H1 (cell line): Measurements from ENCODE around the gene ITIH4. TPM values are rescaled to one million over a fixed set of nuclear protein-coding genes. Genes with fewer than 3 reads are reported as not detected.
A peak's percentile ranks its signal among the peaks of the same experiment; 100 is the strongest.

Experiments
- CTCF ChIA-PET: fragments of 300-600 bp; sonication (Branson Sonifier 250); formaldehyde crosslinking; loops from one replicate; lab custom pipeline; 2021; ENCODE audit not compliant: partially characterized antibody; lab: Charles Lee
- POLR2A ChIA-PET: fragments of 300-600 bp; sonication (Branson Sonifier 250); formaldehyde crosslinking; loops from one replicate; lab custom pipeline; 2021; ENCODE audit warnings: inconsistent platforms; ENCODE audit not compliant: partially characterized antibody; lab: Charles Lee
- DNase-seq, 2 experiments: peaks; one replicate each; pipeline versions ENCODE4 v3.0.0 to v3.0.0-alpha.2; 2010 to 2022; ENCODE audit warnings: low spot score in 2 of 2, low read depth in 1 of 2, mixed read lengths in 1 of 2
- FAIRE-seq: peaks from 2 replicates; lab custom pipeline; 2011; peaks lifted over from hg19 to GRCh38; lab: Jason Lieb, UNC
- H2AFZ ChIP-seq: 2 replicates; pipeline ENCODE4 v1.8.1; 2012; ENCODE audit warnings: low read length, inconsistent platforms
- H2AK5ac ChIP-seq: 2 replicates; pipeline ENCODE4 v1.6.1; 2013; ENCODE audit warnings: low read depth, low read length
- H2BK120ac ChIP-seq: replicated peaks from 2 replicates; pipeline ENCODE3; 2013; ENCODE audit warnings: low read depth, low read length, inconsistent platforms
- H2BK12ac ChIP-seq: 2 replicates; pipeline ENCODE4 v1.6.1; 2013; ENCODE audit warnings: low read depth, low read length
- H2BK15ac ChIP-seq: 2 replicates; pipeline ENCODE4 v1.6.1; 2013; ENCODE audit warnings: low read length
- H2BK20ac ChIP-seq: 2 replicates; pipeline ENCODE4 v1.6.1; 2013; ENCODE audit warnings: low read length
- H2BK5ac ChIP-seq: 2 replicates; pipeline ENCODE4 v1.6.1; 2013; ENCODE audit warnings: low read depth, low read length
- H3K14ac ChIP-seq: 2 replicates; pipeline ENCODE4 v1.6.1; 2013; ENCODE audit warnings: inconsistent platforms; ENCODE audit not compliant: insufficient read length
- H3K18ac ChIP-seq: 2 replicates; pipeline ENCODE4 v1.6.1; 2013; ENCODE audit warnings: low read length; ENCODE audit errors: extremely low read depth
- H3K23ac ChIP-seq: 2 replicates; pipeline ENCODE4 v1.6.1; 2013; ENCODE audit warnings: inconsistent platforms; ENCODE audit not compliant: insufficient read length
- H3K23me2 ChIP-seq: 2 replicates; pipeline ENCODE4 v1.6.1; 2013; ENCODE audit warnings: low read depth, low read length
- H3K27ac ChIP-seq: 2 replicates; pipeline ENCODE4 v1.6.1; 2011; ENCODE audit warnings: low read depth, low read length, inconsistent platforms
- H3K27me3 ChIP-seq, 4 experiments: replicated peaks in 1 of 4; 1 replicate in 1 of 4; 2 replicates in 3 of 4; pipeline versions ENCODE4 v1.6.1 to v1.8.1; 2011 to 2013; ENCODE audit warnings: low read length in 3 of 4, mild to moderate bottlenecking in 3 of 4, inconsistent platforms in 2 of 4, mixed read lengths in 2 of 4, moderate library complexity in 1 of 4; ENCODE audit not compliant: control insufficient read depth in 3 of 4, insufficient read depth in 3 of 4; ENCODE audit errors: extremely low read depth in 1 of 4
- H3K36me3 ChIP-seq, 4 experiments: 2 replicates each; pipeline versions ENCODE4 v1.6.1 to v1.8.1; 2011 to 2013; ENCODE audit warnings: mild to moderate bottlenecking in 4 of 4, low read length in 3 of 4, moderate library complexity in 2 of 4, control low read depth in 1 of 4, inconsistent platforms in 1 of 4; ENCODE audit not compliant: insufficient read depth in 4 of 4, control insufficient read depth in 2 of 4
- H3K4ac ChIP-seq: replicated peaks from 2 replicates; pipeline ENCODE3; 2013; ENCODE audit warnings: low read length, low read depth, mixed read lengths, inconsistent platforms; ENCODE audit not compliant: insufficient read length
- H3K4me1 ChIP-seq, 4 experiments: replicated peaks in 1 of 4; 1 replicate in 1 of 4; 2 replicates in 3 of 4; pipeline versions ENCODE4 v1.6.1 to v1.8.1; 2011 to 2013; ENCODE audit warnings: low read length in 3 of 4, inconsistent platforms in 2 of 4, mixed read lengths in 1 of 4; ENCODE audit not compliant: insufficient read depth in 4 of 4, control insufficient read depth in 3 of 4
- H3K4me2 ChIP-seq, 2 experiments: 2 replicates each; pipeline versions ENCODE4 v1.6.1 to v1.8.1; 2011 to 2013; ENCODE audit warnings: low read depth in 2 of 2, low read length in 2 of 2, control low read depth in 1 of 2, inconsistent platforms in 1 of 2, mild to moderate bottlenecking in 1 of 2; ENCODE audit not compliant: insufficient read depth in 1 of 2
- H3K4me3 ChIP-seq, 4 experiments: fragments of 200-600, 300-600 bp in 1 of 4; sonication (generic), shearing (Covaris generic), sonication (Bioruptor Twin) in 1 of 4; 2 replicates each; pipeline versions ENCODE4 v1.5.1 to v1.8.1; 2011 to 2016; ENCODE audit warnings: low read length in 4 of 4, low read depth in 3 of 4, control low read depth in 2 of 4, inconsistent platforms in 2 of 4, mild to moderate bottlenecking in 2 of 4, mixed read lengths in 1 of 4, moderate library complexity in 1 of 4; ENCODE audit not compliant: insufficient read depth in 2 of 4; ENCODE audit errors: extremely low read depth in 1 of 4
- H3K56ac ChIP-seq: replicated peaks from 2 replicates; pipeline ENCODE3; 2013; ENCODE audit warnings: low read depth, mild to moderate bottlenecking, mixed read lengths, low read length, inconsistent platforms; ENCODE audit not compliant: insufficient read length
- H3K79me1 ChIP-seq: 2 replicates; pipeline ENCODE4 v1.6.1; 2013; ENCODE audit warnings: low read depth, low read length, control low read depth
- H3K79me2 ChIP-seq, 2 experiments: 2 replicates each; pipeline versions ENCODE4 v1.6.1 to v1.8.1; 2012 to 2013; ENCODE audit warnings: low read length in 2 of 2, mild to moderate bottlenecking in 2 of 2, inconsistent platforms in 1 of 2; ENCODE audit not compliant: insufficient read depth in 2 of 2, control insufficient read depth in 1 of 2
- H3K9ac ChIP-seq, 4 experiments: replicated peaks in 1 of 4; 1 replicate in 1 of 4; 2 replicates in 3 of 4; pipeline versions ENCODE4 v1.6.1 to v1.8.1; 2011 to 2013; ENCODE audit warnings: low read depth in 3 of 4, low read length in 3 of 4, control low read depth in 2 of 4, mild to moderate bottlenecking in 2 of 4, moderate library complexity in 2 of 4, inconsistent platforms in 1 of 4; ENCODE audit errors: extremely low read depth in 1 of 4
- H3K9me3 ChIP-seq, 2 experiments: 2 replicates each; pipeline versions ENCODE4 v1.6.1 to v1.8.1; 2012 to 2013; ENCODE audit warnings: mild to moderate bottlenecking in 2 of 2, moderate library complexity in 2 of 2, control low read depth in 1 of 2, inconsistent platforms in 1 of 2, low read depth in 1 of 2, low read length in 1 of 2, mixed read lengths in 1 of 2; ENCODE audit not compliant: insufficient read depth in 2 of 2
- H4K20me1 ChIP-seq, 2 experiments: replicated peaks in 1 of 2; 2 replicates each; pipeline versions ENCODE3 to v1.8.1; 2011 to 2013; ENCODE audit warnings: inconsistent platforms in 2 of 2, low read length in 2 of 2, mild to moderate bottlenecking in 1 of 2; ENCODE audit not compliant: insufficient read depth in 2 of 2, control insufficient read depth in 1 of 2
- H4K5ac ChIP-seq: 2 replicates; pipeline ENCODE4 v1.6.1; 2013; ENCODE audit warnings: low read length, low read depth, mixed read lengths, inconsistent platforms; ENCODE audit not compliant: insufficient read length
- H4K8ac ChIP-seq: 2 replicates; pipeline ENCODE4 v1.8.0; 2013; ENCODE audit warnings: mild to moderate bottlenecking, moderate library complexity, low read length, inconsistent platforms; ENCODE audit not compliant: insufficient read depth; ENCODE audit errors: extremely low read depth
- H4K91ac ChIP-seq: replicated peaks from 2 replicates; pipeline ENCODE3; 2013; ENCODE audit warnings: low read length, mixed read lengths, inconsistent platforms; ENCODE audit not compliant: insufficient read length
- CBX5 ChIP-seq: fragments of 300-800, 300-1000 bp; sonication (generic); IDR thresholded peaks from 2 replicates; pipeline ENCODE4 v1.7.1; 2016; ENCODE audit warnings: antibody characterized with exemption, low read length, low read depth
- EGR1 ChIP-seq: IDR thresholded peaks from 2 replicates; pipeline ENCODE4 v1.6.1; 2011; ENCODE audit warnings: low read depth, low read length, borderline replicate concordance
- JUN ChIP-seq: IDR thresholded peaks from 2 replicates; pipeline ENCODE4 v1.6.1; 2011; ENCODE audit warnings: low read depth, mild to moderate bottlenecking, improper control_type of control experiment, low read length
- KDM4A ChIP-seq: IDR thresholded peaks from one replicate; pipeline ENCODE4 v1.7.1; 2012; ENCODE audit warnings: low read depth, mild to moderate bottlenecking, moderate library complexity, low read length, inconsistent platforms; ENCODE audit not compliant: severe bottlenecking
- MAX ChIP-seq: IDR thresholded peaks from 2 replicates; pipeline ENCODE4 v1.6.1; 2012; ENCODE audit warnings: inconsistent platforms
- NRF1 ChIP-seq: IDR thresholded peaks from 2 replicates; pipeline ENCODE4 v1.6.1; 2011; ENCODE audit warnings: mild to moderate bottlenecking, low read depth, low read length, improper control_type of control experiment
- POU5F1 ChIP-seq: IDR thresholded peaks from 2 replicates; pipeline ENCODE4 v1.6.1; 2011; ENCODE audit warnings: low read depth, mild to moderate bottlenecking, low read length, moderate library complexity
- RNF2 ChIP-seq: fragments of 200-900, 300-1000 bp; sonication (generic); IDR thresholded peaks from 2 replicates; pipeline ENCODE4 v1.7.1; 2016; ENCODE audit warnings: borderline replicate concordance, low read depth, mild to moderate bottlenecking, antibody characterized with exemption, low read length; ENCODE audit not compliant: poor library complexity, severe bottlenecking; ENCODE audit errors: missing control alignments
- SIX5 ChIP-seq: IDR thresholded peaks from 2 replicates; pipeline ENCODE4 v1.6.1; 2011; ENCODE audit warnings: mild to moderate bottlenecking, low read depth, low read length
- TAF1 ChIP-seq: IDR thresholded peaks from 2 replicates; pipeline ENCODE4 v1.6.1; 2011; ENCODE audit warnings: mild to moderate bottlenecking, low read depth, low read length
- TCF12 ChIP-seq: IDR thresholded peaks from 2 replicates; pipeline ENCODE4 v1.6.1; 2011; ENCODE audit warnings: low read depth, mild to moderate bottlenecking, low read length
- WGBS, 2 experiments: shearing (Covaris generic) in 1 of 2; methylation state at CpG; one replicate each; pipeline versions ENCODE4 v1.1.6 to v1.1.7; 2013 to 2015; ENCODE audit warnings: low lambda C conversion rate in 2 of 2, mixed read lengths in 2 of 2, inconsistent platforms in 1 of 2, low coverage in 1 of 2, missing lambda C conversion rate in 1 of 2; ENCODE audit not compliant: insufficient replicate concordance in 2 of 2, insufficient coverage in 1 of 2, insufficient read length in 1 of 2; ENCODE audit errors: extremely low coverage in 1 of 2, missing lambda C conversion rate in 1 of 2; 5-methylcytosine and 5-hydroxymethylcytosine counted together
- long read RNA-seq, 2 experiments: library from RNA in 1 of 2; library from capped mRNA in 1 of 2; stranded (forward); transcript quantifications; one replicate each; pipeline ENCODE4 v2.0.0, GENCODE V29; 2021; ENCODE audit warnings: inconsistent platforms in 1 of 2
- polyA minus RNA-seq, 3 experiments: library from RNA; depleted of rRNA, polyadenylated mRNA; stranded (reverse); fragments of >200 nt; gene quantifications; 1 replicate in 2 of 3; 2 replicates in 1 of 3; pipeline ENCODE4 v1.2.3, GENCODE V29; 2011
- polyA plus RNA-seq, 7 experiments: library from polyadenylated mRNA; depleted of rRNA in 3 of 7; stranded (reverse) in 5 of 7; unstranded in 2 of 7; fragments of >200 nt in 5 of 7; fragments of 200-250 nt in 2 of 7; gene quantifications; 1 replicate in 5 of 7; 2 replicates in 1 of 7; 4 replicates in 1 of 7; pipeline versions ENCODE4 v1.2.1 to v1.2.3, GENCODE V29; 2011 to 2013; ENCODE audit warnings: missing spikeins in 2 of 7, mixed read lengths in 2 of 7
- total RNA-seq: library from RNA; stranded (reverse); fragmentation: NEBNext Ultra II Directional; extraction: Animal tissue kit (Norgen Biotek cat#: 25700); gene quantifications from 2 replicates; pipeline ENCODE4 v1.2.1, GENCODE V29; 2021

ITIH4 gene
- total RNA-seq (0.78 and 3.7 TPM in 2 replicates), polyA plus RNA-seq (2011; rRNA removed) (3.2 and 3.4 TPM in 2 replicates), polyA minus RNA-seq (2011; rRNA and poly(A)+ RNA removed) (4.6 and 4.7 TPM in 2 replicates)
- 2.2 TPM for polyA plus RNA-seq (2011; cell fraction: cytosol; rRNA removed)
- 19.3 TPM for polyA plus RNA-seq (2011; cell fraction: nucleus; rRNA removed)
- 2.2 to 4.0 TPM (median 3.2 TPM) in 4 replicates for polyA plus RNA-seq (2012, experiment 1 of 2)
- polyA plus RNA-seq (2012, experiment 2 of 2): 0.13 TPM
- polyA plus RNA-seq (2013, experiment 1 of 2): 1.9 TPM
- polyA plus RNA-seq (2013, experiment 2 of 2): 1.2 TPM
- 4.0 TPM for polyA minus RNA-seq (2011; cell fraction: cytosol; rRNA and poly(A)+ RNA removed)
- 9.7 TPM for polyA minus RNA-seq (2011; cell fraction: nucleus; rRNA and poly(A)+ RNA removed)
- long read RNA-seq, experiment 1: 0 reads
- long read RNA-seq, experiment 2: 0 reads

- CTCF ChIA-PET: interaction anchor here (1.3 to 4.7 kb wide), 5 partner anchors 10 to 68 kb away, joined by 3 to 24 read pairs (median 3); no protein-coding TSS in a partner anchor
- WGBS, 2 experiments: 89% methylated on average over 16 of the region's 16 CpGs; no CpG with 5 or more reads in 1 of the 2 experiments
- TF ChIP-seq RNF2 (no peak), MAX (no peak), TCF12 (no peak), CBX5 (no peak), JUN (no peak), SIX5 (no peak), TAF1 (no peak), POU5F1 (no peak), NRF1 (no peak), KDM4A (no peak), EGR1 (no peak)
Observed at GRCh38 chr3:52830535-52831258, at the start of gene ITIH4. ITIH4 (minus strand) TSS chr3:52830672; CDS start chr3:52830642, 30 bp downstream.

More at GRCh38 chr3:52830535-52831258, at the start of gene ITIH4:
- Histone ChIP-seq H3K79me2 (no peaks in the 10 kb centered on the region), H3K9me3 (no peaks in the 10 kb centered on the region), H3K18ac (no peak within 1 kb of the TSS), H3K27ac (no peak within 1 kb of the TSS), H3K4me1 (peaks cover 0 to 12% (median 2%) of the 10 kb centered on the region in 4 experiments; a peak in 3 of 7 replicates), H3K56ac (no peak within 1 kb of the TSS), H2AFZ (no peak within 1 kb of the TSS), H2BK120ac (no peak within 1 kb of the TSS), H4K5ac (no peak within 1 kb of the TSS), H3K4ac (no peak within 1 kb of the TSS), H4K8ac (peak within 1 kb of the TSS; percentile 39), H3K23me2 (no peaks in the 10 kb centered on the region), H3K4me2 (no peak within 1 kb of the TSS), H3K23ac (no peak within 1 kb of the TSS), H3K27me3 (no peaks in the 10 kb centered on the region), H3K4me3 (no peak within 1 kb of the TSS), H4K91ac (no peak within 1 kb of the TSS), H3K36me3 (no peaks in the 10 kb centered on the region), H2BK5ac (peak within 1 kb of the TSS; percentile 49; the same call in 1 of the 2 replicates), H2BK15ac (no peak within 1 kb of the TSS), H2AK5ac (no peak within 1 kb of the TSS), H3K79me1 (no peaks in the 10 kb centered on the region), H2BK12ac (no peak within 1 kb of the TSS), H2BK20ac (no peak within 1 kb of the TSS), H3K9ac (no peak within 1 kb of the TSS), H3K14ac (no peak within 1 kb of the TSS), H4K20me1 (no peaks in the 10 kb centered on the region)
- FAIRE-seq: no peak
- POLR2A ChIA-PET: no interaction called here
- DNase-seq: no peak
